Esophagus muscularis mucosa (tissue), 3 donors: Measurements from ENCODE around the gene ITPR2.

Experiments used
- CTCF ChIP-seq, 3 experiments: fragments of 200-600 bp in 2 of 3; fragments of 450-650 bp in 1 of 3; sonication (generic) in 2 of 3; IDR thresholded peaks; one replicate each; pipeline ENCODE4 v1.5.1; 2017 to 2019; ENCODE audit warnings: antibody characterized with exemption in 3 of 3, mild to moderate bottlenecking in 2 of 3, moderate library complexity in 1 of 3
- POLR2A ChIP-seq: fragments of 450-650 bp; IDR thresholded peaks from one replicate; pipeline ENCODE4 v1.6.1; 2017; ENCODE audit warnings: antibody characterized with exemption, moderate library complexity, mild to moderate bottlenecking, low read depth
- POLR2AphosphoS5 ChIP-seq, 2 donors: sonication (generic); formaldehyde crosslinking; IDR thresholded peaks; one replicate each; pipeline ENCODE4 v1.6.1; 2017; ENCODE audit warnings: antibody characterized with exemption in 2 of 2

- no peak for TF ChIP-seq POLR2AphosphoS5 (IDR thresholded peaks at IDR 0.05)
- no peak for TF ChIP-seq CTCF (IDR thresholded peaks at IDR 0.05)
- TF ChIP-seq POLR2A, result no peak
Observed at GRCh38 chr12:26360062-26360461, 472.9 kb downstream of the ITPR2 start.
